Bronchial epithelial cell (primary cell): Measurements from ENCODE around the gene RPL34. TPM values are rescaled to one million over a fixed set of nuclear protein-coding genes. Genes with fewer than 3 reads are reported as not detected.

Source experiments
- DNase-seq: peaks from one replicate; pipeline ENCODE4 v3.0.0-alpha.2; 2010; ENCODE audit warnings: low read depth
- FAIRE-seq: peaks from 2 replicates; lab custom pipeline; 2011; peaks lifted over from hg19 to GRCh38; lab: Jason Lieb, UNC
- H3K27me3 ChIP-seq: 2 replicates; pipeline ENCODE4 v1.5.1; 2011; ENCODE audit warnings: low read length; ENCODE audit not compliant: control insufficient read depth, insufficient read depth
- H3K36me3 ChIP-seq: 2 replicates; pipeline ENCODE4 v1.5.1; 2011; ENCODE audit warnings: low read length; ENCODE audit not compliant: control insufficient read depth, insufficient read depth
- H3K4me3 ChIP-seq: 2 replicates; pipeline ENCODE4 v1.5.1; 2011; ENCODE audit warnings: mild to moderate bottlenecking, low read depth, low read length, control low read depth
- total RNA-seq: library from RNA; depleted of rRNA; stranded (reverse); fragments of >200 nt; gene quantifications from 2 replicates; pipeline ENCODE4 v1.2.1, GENCODE V29; 2014
- TF ChIP-seq, protein P1 (sequence below): IDR thresholded peaks from 2 replicates; pipeline ENCODE4 v1.5.1; 2011; ENCODE audit warnings: mild to moderate bottlenecking, moderate library complexity, low read length, control low read depth, inconsistent platforms; ENCODE audit not compliant: insufficient read depth, severe bottlenecking

Gene RPL34
- total RNA-seq, 1 donor from 2014 or later = 808 TPM

DNA sequence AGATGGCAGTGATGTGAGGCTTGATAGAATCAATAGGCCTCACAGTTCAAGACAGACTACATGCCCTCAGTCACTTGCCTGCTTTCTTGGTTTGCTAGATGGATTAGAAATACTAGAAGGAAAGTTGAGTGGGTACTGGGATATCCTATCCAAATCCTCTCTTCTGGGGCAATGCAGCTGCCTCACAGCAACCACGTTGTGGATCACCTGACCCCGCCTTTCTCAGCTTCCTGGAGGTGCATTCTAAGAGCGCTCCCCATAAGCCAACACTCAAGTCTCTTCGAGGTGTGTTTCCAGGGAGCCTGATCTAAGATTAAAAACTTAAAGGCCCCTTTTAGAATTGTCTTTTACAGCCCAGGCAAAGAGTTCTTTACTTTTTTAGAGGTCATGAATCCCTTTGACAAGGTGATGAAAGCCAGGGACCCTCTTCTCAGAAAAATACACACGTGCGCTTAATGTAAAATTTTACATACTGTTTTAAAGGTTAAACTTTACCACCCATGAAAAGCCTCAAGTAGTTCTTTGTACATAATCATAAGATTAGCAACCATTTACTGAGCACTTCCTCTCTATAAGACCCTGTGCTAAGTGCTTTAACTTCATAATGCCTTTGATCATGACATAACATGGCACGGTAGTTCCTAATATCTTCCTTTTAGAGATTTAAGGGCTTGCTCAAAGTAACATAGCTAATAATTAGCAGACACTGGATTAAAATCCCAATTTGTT is 840 bp upstream of the RPL34 start:
- TF ChIP-seq, protein P1, sequence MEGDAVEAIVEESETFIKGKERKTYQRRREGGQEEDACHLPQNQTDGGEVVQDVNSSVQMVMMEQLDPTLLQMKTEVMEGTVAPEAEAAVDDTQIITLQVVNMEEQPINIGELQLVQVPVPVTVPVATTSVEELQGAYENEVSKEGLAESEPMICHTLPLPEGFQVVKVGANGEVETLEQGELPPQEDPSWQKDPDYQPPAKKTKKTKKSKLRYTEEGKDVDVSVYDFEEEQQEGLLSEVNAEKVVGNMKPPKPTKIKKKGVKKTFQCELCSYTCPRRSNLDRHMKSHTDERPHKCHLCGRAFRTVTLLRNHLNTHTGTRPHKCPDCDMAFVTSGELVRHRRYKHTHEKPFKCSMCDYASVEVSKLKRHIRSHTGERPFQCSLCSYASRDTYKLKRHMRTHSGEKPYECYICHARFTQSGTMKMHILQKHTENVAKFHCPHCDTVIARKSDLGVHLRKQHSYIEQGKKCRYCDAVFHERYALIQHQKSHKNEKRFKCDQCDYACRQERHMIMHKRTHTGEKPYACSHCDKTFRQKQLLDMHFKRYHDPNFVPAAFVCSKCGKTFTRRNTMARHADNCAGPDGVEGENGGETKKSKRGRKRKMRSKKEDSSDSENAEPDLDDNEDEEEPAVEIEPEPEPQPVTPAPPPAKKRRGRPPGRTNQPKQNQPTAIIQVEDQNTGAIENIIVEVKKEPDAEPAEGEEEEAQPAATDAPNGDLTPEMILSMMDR = no peak
- Histone ChIP-seq H3K27me3 (no peaks in the 10 kb centered on the region), H3K36me3 (peaks cover 22% of the 10 kb centered on the region), H3K4me3 (peak overlapping the region; percentile 63)
- FAIRE-seq (no peak), DNase-seq (no peak)

DNA sequence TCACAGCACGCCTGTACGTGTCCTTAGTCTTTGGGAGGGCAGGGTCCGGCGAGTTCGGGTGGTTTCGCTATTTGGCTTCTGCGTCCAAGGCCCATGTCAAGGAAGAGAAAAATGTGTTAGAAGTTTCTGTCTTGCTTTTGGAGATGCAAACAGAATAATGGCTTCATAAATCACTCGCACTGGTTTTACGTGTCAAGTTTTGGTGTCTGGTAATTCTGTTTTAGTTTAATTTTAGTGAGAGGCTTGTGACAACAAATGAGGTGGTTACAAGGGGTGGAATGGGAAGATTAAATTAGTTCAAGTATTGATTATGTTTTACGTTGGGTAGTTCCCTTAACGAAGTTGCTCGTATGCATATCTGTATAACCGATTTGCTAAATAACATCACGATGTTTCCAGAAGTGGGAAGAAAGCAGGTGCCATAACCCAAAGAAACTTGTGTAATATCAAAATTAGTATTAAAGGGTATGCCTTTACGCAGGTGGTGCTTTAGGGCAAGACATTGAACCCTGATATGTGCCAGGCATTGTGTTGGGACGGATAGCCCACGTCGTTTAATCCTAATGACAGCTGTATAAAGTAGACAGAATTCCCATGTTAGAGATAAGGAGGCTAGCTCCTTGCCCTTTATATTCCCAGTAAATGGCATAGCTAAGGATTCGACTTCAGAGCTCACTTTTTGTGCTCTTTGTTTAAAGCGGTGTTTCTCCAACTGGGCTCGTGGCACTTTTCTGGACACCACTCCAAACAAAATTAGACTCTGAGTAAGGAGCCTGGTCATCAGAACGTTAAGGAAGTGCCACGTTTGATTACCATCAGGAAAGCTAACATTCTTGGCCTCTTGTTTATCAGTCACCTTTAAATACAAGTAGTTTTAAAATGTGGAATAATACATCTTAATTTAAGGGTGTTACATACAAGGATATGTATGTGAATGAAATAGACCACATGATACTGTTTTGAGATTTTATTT is 843 bp downstream of the RPL34 start:
- TF ChIP-seq, protein P1 = no peak
- Histone ChIP-seq H3K36me3 (peaks cover 25% of the 10 kb centered on the region), H3K4me3 (peak overlapping the region; percentile 63), H3K27me3 (no peaks in the 10 kb centered on the region)
- DNase-seq (peak; percentile 10), FAIRE-seq (no peak)

DNA sequence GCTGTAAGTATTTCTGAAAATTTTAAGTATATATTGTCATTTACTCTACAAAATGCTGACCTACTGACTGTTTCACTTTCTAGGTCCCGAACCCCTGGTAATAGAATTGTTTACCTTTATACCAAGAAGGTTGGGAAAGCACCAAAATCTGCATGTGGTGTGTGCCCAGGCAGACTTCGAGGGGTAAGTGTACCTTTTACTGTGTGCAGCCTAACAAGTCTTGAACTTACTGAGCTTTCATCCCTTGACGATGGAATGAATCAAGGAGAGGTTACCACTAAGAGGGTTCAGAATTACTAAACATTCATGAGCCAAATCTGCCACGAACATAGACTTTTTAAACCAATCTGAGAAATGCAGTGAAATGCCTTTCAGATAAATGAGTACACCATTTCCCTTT is 1.6 kb downstream of the RPL34 start:
- FAIRE-seq = no peak
- peaks cover 28% of the 10 kb centered on the region for H3K36me3 ChIP-seq
- TF ChIP-seq, protein P1 = no peak

DNA sequence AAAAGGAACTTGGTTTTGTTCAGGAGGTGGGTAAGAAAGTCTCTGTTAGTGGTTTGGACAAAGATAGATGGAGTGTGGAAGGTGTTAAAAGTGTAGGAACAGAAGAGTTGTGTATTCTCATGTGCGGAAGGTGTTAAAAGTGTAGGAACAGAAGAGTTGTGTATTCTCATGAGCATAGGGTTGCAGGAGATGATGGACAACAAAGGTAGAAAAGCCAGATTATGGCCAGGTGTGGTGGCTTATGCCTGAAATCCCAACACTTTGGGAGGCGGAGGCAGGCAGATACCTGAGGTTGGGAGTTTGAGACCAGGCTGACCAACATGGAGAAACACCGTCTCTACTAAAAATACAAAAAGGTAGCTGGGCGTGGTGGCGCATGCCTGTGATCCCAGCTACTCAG is 2.5 kb downstream of the RPL34 start:
- H3K4me3 ChIP-seq = no peak overlapping the region
- FAIRE-seq (no peak), DNase-seq (no peak)
- H3K27me3 ChIP-seq = no peaks in the 10 kb centered on the region
- H3K36me3 ChIP-seq = peaks cover 28% of the 10 kb centered on the region
- TF ChIP-seq, protein P1 = no peak

More for the DNA sequence above, 1.6 kb downstream of the RPL34 start:
- DNase-seq = no peak
- no peaks in the 10 kb centered on the region for H3K27me3 ChIP-seq
- no peak overlapping the region for H3K4me3 ChIP-seq

DNA sequence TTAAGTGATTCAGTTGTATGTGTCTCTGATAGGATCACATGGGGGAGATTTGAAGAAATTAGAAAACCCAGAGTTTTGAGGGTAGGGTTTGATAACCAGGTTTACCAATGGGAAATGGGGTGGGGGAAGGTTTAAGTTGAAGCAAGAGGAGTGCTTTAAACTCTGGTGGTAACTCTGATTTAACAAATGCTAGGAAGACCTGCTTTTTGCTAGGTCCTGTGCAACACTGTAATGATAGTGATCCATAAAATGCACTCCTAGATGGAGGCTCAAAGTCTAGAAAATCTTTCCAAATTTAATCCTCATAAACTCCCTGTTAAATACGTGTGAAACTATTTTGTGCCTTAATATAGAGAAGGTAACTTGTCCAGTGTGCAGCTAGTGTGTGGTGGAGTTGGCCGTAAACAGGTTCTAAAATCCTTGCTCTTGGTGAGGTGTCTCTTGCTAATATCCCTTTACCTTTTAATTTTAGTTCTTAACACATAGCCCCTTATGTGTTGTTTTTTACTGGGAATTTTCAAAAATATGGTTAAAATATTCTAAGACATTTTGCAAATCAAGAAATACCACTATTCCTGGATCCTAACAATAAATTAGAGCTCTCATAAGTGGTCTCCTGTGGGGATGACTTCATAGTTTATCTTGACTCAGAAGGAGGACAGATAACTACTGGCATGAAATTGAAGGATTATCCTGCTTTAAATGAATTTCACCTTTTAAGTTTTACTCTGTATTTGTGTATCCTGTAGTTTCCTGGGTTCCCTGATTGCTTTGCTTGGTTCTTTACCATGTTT is 4.1 kb downstream of the RPL34 start:
- peaks cover 28% of the 10 kb centered on the region for H3K36me3 ChIP-seq
- no peak overlapping the region for H3K4me3 ChIP-seq
- FAIRE-seq = no peak

More for the DNA sequence above, 4.1 kb downstream of the RPL34 start:
- DNase-seq = no peak
- TF ChIP-seq, protein P1 = no peak
- H3K27me3 ChIP-seq = no peaks in the 10 kb centered on the region
